NCI-H748 (cell line): ENCODE results near the gene NMNAT3.

Experiments used
- DNase-seq: peaks from one replicate; lab custom pipeline; 2025; ENCODE audit not compliant: unreplicated experiment; lab: John Stamatoyannopoulos, UW

NMNAT3 gene

DNA sequence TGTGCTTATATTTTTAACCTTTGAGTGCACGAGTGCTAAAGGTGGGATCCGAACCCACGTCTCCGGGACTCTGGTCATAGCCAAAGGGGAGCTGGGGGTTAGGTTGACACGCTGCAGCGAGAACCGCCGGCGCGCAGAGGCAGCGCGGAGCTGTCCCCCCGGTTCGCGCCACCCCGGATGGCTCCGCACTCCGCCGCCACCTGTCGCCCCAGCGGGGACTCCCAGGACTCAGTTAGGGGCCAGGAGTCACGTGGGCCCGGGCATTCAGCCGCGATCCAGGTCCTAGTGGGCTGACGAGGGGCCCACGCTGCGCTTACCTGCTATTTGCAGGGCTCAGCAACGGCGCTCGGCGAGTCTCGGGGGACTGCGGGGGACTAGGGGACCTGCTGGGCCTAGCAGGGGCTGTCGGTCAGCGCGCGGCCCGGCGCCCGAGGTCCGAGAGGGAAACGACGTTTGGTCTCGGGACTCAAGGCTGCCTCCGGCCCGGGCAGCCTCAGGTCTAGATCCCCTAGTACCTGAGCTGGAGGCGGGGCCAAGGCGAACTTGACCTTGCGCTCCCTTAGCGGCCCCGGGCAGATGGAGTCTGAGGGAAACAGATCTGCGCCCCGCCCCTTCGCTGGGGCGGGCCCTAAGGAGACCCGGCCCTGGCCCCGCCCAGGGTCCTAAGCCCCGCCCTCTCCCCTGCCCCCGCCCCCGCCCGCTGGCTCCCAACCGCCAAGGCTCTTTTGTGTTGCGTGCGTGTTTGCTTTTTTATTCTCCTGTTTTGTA, at the start of gene NMNAT3:
NMNAT3 (minus strand) TSS at position 585 of the 768 bp plus-strand sequence. CDS start 50,248 bp downstream, outside the sequence.
- DNase-seq: peak; percentile 1

DNA sequence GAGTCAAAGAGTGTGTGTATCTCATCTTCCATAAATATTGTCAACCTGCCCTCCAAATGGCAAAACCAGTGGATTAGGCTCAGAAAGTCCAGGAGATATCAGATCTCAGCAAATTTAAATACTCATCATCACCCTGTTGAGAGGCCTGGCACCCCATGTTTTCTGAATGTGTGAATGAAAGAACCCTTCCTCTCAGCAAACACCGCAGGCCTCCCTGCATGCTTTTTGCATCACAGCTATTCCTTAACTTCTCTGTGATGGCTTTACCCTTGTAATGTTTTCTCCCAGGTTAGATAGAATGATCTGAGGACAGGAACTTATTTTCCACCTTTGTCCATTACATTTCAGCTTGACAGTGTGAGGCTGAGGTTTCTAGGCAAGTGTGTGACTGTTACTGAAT, 43.6 kb upstream of the NMNAT3 start:
- DNase-seq: no peak

DNA sequence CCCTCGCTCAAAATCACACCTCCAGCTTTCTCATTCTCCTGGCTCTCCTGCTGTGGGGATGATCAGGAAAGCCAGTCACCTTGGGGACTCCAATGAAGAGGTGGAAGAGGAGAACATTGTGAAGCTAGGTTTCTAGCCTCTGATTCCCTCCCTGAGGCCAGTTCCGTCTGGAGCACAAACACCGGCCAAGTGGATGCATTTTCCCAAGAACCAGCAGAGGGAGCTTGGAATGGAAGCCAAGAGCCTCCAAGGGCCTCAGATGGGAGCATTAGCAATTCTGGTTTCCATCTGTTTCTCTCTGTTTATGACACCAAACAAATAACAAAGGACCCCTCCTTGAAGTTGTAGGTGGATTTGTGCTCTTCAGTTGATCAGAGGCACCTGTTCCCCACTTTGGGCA, 40.6 kb upstream of the NMNAT3 start:
- peak; percentile 32 for DNase-seq

DNA sequence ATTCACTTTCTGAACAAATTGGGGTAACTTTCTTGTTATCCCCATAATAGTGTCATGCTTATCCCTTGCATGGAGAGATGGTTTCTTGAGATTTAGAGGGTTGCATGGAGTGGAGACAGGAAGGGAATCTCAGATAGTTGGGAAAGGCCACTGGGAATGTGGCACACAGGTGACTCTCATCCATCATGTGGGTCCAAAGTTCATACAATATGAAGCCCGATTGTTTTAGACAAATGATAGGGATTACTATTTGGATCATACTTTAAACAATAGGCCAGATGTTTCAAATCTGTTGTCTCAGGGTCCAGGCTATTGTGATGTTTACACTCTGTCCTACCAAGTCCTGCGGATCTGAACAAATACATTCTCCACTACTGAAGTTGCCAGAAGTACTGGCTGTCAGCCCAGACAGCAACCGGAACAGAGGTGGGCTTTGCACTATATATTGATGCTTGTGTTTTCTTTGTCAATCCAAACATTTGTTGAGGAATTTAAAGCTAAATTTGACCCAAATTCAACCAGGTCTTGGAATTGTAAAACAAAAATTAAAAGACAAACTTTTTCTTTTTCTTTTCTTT, 39.2 kb upstream of the NMNAT3 start:
- DNase-seq: no peak

DNA sequence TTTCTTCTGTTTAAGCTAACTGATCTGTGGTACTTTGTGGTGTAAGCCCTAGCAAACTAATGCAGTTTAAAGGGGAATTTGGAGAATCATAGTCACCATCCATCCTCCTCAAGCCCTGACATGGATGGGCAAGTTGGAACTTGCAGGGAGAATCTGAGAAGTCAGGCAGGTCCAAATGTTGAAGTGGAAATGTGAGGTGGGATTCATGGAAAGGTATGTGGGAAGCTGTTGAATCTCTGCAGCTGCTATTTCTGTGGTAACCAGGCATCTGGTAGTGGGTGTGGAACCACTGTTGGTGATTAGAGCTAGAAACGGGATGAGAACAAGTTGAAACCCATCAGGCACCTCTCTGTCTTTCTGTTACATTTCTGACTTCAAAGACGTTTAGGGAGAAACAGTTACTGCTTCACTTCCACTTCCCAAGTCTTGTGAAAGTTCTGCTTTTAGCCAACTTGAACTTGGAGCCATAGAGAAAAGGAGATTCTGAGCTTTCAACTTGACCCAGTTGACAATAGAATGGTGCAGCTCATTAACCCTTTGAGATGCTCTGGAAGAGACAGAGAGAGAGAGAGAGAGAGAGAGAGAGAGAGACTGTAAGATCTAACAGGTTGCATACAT, 38.1 kb upstream of the NMNAT3 start:
- DNase-seq: no peak

DNA sequence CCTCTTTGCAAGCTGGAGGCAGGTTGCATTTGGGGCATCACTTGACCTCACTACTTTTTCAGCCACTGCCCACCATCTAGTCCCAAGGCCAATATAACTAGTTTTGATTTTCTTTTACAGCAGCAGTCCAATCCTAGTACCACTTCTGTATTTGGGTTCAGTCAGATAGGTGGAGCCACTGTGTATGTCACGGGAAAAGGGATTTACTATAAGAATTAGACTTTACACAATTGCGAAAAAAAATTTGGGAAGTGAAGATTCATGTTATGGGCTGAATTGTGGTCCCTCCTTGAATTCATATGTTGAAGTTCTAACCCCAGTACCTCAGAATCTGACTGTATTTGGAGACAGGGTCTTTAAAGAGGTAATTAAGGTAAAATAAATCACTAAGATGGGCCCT, 37.4 kb upstream of the NMNAT3 start:
- no peak for DNase-seq

DNA sequence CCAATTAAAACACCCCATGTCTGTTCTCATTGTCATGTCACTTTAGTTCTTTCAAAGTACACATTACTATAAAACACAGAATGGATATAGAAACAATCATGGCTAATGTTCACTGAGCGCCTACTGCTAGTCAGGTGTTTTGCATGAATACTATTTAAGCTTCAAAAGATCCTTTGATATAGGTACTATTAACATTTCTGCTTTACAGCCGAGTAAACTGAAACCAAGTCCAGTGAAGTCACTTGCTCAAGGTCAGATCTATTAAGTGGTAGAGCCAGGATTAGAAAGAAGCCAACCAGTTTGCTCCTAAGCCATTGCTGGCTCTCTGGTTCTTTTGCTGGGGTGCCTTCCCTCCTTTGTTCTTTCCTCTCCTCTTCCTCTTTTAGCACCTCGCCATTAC, 32.4 kb upstream of the NMNAT3 start:
- DNase-seq: peak; percentile 78

DNA sequence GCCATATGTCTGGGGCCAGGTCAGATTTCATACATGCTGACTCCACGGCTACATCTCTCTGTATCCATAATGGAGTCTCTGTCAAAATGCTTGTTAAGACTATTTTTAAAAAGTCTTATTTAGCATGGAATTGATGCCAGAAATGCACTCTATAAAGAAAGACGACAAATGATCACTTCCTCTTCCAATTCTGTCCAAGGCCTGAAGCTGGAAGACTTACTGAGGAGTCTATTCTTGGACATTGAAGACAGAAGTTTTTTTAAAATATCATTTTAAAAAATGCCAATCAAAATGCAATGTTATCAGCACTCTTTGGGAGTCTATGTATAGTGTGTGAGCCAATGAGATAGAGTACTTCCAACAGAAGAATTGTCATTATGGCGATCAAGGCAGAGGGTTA, 27.9 kb upstream of the NMNAT3 start:
- DNase-seq: no peak

DNA sequence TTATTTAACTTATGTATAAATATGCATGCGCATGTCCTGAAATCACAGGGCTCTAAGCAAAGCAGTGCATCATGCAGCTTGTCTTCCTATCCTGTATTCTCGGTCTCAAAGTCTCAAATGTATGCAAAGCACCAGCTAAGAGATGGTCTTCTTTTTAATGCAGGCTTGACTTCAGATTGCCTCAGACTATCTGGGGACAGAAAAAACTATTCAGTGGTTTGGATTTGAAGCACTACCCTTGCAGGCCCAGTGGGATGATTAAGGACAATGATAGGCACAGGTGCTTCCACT, 18.5 kb upstream of the NMNAT3 start:
- no peak for DNase-seq

DNA sequence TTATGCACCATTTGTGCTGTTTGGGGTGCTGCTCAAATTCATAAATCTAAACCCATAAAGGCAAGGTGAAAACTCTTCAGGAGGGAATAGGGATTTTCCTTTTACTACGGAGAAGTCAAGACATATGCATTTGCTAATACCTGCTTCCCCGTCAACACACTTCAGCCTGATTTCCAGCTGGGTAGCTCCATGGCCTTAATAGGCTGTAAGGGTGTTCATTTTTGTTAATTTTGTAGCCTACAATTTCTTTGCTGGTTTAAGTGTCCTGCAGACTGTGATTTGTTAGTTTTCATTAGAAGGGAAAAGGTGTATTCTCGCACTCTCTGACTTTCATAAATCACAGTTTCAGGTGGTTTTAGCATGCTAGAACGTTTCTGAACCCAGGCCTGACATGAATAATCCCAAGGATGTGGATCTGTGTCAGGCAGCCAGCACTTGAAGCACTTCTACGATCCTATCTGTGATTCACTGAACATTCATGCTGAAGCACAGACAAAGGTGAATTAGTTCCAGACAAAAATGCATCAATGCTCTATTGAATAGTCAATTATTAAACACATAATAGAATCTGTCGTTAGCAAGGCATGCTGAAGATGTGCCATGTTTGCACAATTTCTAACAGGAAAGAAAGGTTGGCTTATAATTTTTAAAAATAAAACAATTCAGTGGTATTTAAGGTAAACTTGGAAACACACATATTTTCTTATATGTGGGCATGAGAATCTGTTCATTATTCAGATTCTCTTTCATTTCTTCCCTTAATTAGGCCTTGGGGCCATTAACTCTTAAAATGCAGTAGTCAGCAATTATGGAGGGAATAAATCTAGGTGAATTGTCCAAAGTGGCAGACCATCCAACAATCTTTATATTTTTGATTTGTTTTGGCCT, 17.9 kb upstream of the NMNAT3 start:
- no peak for DNase-seq

DNA sequence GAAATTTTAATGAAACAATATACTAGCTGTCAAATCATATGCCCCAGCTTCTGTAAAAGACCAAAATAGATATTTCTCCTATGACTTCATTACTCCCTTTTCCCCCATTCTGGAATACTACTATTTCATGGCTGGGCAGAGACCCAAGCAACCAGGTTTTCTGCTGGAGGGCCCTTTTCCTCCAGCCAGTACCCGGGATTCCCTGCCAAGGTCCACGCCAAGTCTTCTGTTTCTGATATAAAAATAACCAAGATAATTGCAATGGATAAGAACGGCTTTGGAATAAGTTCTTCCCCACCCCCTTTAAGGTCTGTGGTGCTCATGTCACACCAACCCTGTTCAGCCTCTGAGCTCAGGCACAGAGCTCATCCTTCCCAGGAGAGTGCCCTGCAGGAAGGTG, 17.2 kb upstream of the NMNAT3 start:
- DNase-seq: no peak

DNA sequence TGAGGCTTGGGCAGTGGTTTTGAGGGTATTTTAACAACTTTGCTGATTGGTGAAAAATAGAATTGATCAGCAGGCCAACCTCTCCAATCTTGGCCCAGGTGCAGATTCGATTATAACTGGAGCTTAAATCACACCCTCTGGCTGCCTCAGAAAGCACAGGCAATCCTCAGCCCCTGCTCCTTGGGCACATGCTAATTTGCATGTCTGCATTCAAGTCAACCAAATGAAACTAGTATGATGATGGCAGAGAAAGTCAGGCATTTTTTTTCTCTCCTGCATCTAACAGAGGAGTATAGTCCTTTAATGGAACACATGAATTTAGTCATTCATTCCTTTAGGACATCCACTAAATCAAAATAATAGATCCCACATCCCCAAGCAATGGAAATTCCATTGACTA, 16.8 kb upstream of the NMNAT3 start:
- no peak for DNase-seq

DNA sequence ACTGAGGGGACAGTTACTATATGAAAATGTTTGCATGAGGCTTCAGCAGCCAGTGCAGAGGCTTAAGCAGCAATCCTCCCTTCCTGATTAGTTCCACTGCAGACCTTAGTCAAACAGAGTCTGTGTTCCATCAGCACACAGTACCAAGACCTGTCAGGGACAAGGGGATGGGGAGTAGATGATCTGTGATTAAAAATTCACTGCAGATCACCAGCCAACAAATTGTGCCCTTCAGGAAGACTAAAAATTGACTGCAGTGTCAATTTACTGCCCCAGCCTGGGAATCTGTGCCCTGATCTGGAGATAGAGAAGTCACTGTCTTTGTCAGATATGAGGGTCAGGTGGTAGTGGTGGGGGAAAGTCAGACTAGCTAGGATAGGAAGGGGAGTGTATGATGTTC, 13.8 kb upstream of the NMNAT3 start:
- DNase-seq: no peak

DNA sequence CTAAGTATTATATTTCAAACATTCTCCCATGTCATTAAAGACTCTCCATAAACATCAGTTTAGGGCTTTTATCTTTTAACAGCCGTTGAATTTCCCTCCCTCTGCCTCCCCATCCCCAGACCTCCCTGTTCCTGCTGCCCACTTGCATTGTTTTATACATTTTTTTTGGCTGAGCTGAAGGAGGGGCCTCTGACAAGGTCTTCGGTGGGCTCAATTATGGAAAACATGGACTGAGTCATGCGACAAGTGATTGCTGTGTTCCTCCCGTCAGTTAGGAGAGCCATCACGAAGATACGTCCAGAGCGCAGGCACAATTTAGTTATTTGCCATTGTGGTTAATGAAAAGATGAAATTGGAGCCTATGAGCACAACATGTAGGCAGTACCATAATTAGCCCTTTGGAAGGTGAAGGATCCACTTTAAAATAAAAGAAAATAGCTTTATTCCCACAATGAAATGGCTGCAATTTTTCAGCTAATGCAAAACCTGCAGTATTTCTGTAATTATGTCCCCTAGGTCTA, 12.0 kb upstream of the NMNAT3 start:
- DNase-seq: peak; percentile 95

DNA sequence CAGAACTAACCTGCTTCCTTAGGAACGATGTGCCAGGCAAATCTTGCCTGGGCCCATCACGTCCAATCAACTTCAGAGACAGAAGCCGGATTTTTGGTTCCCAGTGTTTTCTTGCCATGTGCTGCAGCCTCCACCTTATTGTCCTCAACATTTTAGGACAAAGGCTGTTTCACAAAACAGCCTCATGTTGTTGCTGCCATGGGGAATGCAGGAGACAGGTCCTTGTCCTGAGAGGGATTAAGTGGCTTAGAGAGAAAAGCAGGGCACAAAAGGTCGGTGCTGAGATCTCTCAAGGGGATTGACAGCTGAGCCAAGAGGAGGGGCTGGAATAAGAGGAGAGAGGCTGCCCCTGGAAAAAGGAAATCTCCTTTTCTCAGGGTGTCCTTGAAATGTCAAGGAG, 11.3 kb upstream of the NMNAT3 start:
- DNase-seq: peak; percentile 67

DNA sequence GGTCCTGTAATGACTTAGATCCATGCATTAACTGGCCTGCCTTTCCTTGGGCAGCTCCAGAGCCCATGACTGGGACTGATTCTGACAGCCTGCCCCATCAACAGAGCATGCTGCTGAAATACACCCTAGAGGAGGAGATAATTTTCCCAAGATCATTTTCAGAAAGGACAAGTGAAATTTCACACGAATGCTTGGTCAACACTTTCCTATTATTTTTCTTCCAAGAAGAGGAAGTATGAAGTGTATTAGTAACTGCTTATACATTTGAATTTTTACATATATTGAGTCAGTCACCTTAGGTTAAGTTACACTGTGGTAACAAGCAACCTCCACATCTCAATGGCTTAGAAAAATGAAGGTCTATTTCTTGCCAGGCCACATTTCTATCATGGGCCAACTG, 9.7 kb upstream of the NMNAT3 start:
- DNase-seq: no peak

DNA sequence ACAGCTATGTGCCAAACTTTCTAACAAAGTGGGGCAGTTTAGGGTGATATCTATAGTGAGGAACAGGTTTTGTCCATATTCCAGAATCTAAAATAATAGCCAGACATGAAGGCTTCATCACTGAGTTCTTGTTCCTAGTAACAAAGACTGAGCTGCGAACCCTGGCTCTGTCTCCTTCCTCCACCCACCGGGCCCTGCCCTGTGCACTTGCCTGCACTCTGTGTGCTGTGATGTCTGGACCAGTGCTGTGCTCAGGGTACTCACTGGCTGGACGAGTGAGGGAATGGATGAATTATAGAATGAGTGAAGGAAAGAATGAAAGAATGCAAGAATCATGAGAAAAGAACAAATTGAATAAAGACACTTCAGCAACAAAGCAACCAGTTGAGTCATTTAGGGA, 8.9 kb upstream of the NMNAT3 start:
- DNase-seq: no peak

DNA sequence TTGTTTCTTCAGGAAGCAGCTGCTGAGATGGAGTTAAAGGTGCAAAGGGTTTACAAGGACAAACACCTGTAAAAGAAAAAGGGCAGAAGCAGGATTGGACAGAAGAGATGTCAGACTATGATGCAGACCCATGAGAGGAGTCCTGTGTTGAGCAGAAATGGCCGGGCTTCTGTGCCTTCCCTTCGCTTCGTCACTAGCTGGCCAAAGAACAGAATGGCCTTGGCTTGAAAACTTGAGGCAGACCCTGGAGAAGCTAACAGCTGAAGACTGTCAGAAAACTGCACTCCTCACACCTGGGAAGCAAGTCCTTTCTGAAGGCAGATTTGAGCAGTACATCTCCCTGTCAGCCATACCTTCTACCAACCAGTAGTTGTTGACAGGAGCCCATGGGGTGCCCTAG, 8.4 kb upstream of the NMNAT3 start:
- DNase-seq: no peak

DNA sequence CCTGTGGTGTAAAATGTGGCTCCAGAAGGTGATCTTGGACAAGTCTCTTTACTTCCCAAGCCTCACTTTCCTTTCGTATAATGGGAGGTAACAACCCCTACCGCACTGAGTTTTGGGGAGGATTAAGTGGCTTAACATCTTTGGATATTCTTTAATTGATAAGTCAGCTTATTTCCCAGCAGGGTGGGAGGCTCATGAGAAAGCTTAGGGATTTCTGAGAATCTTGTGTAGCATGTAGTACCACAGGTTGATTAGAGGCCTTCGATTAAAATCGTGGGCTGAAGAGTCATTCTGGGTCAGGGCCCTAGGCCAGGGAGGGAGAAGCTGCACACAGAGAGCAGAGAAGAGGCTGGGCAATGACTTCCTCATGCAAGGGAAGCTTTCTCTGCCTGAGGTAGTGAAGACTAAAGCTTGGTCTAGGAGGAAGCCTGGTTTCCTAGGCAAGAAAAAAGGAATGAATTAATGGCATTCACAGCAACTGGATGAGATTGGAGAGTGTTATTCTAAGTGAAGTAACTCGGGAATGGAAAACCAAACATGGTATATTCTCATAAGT, 1.5 kb upstream of the NMNAT3 start:
- DNase-seq: no peak

DNA sequence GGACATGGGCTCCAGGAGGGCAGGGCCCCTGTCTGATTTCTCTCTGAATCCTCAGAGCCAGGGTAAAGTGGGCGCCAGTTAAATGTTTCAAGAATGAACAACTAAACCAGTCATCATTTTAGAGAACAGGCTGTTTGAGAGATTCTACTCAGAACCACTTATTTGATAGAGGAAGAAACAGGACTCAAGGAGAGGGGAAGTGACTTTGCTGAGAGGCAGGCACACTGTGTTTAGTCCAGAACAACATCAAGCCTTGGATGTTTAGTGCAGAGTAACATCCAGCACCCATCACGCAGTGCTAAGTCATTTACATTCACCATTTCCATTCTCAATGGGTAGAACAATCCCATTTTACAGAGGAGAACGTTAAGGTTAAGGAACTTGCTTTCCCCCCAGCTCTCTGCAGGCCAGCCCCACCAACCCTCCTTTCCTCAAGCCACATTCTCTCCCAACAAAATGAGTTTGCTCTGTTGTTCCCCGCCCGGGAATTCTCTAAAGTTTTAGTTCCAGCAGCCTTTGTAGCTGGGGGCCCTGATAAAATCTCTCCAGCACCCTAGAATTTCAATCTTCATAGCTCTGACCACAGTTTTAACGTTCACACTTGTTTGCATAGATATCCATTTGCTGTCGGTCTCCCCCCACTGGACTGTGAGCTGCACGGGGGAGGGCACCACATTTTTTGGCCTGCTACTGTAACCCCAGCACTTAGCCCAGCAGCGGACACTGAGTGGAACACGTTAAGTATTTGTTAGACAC, 962 bp downstream of the NMNAT3 start:
- no peak for DNase-seq
